OCI-M1 (cell line): Measurements from ENCODE around the gene RASAL3.
A peak's percentile ranks its signal among the peaks of the same experiment; 100 is the strongest.
"Not testable (repeated sequence)": the region's sequence is repeated elsewhere in the genome, so short reads cannot be mapped to it uniquely, and the experiment has no call there.

Experiments
- DNase-seq: peaks from one replicate; lab custom pipeline; 2025; lab: John Stamatoyannopoulos, UW

The RASAL3 gene

GRCh38 chr19:15421136-15421695, 43.1 kb downstream of the RASAL3 start:
- no peak for DNase-seq

GRCh38 chr19:15419413-15420025, 44.8 kb downstream of the RASAL3 start:
- no peak for DNase-seq

DNA sequence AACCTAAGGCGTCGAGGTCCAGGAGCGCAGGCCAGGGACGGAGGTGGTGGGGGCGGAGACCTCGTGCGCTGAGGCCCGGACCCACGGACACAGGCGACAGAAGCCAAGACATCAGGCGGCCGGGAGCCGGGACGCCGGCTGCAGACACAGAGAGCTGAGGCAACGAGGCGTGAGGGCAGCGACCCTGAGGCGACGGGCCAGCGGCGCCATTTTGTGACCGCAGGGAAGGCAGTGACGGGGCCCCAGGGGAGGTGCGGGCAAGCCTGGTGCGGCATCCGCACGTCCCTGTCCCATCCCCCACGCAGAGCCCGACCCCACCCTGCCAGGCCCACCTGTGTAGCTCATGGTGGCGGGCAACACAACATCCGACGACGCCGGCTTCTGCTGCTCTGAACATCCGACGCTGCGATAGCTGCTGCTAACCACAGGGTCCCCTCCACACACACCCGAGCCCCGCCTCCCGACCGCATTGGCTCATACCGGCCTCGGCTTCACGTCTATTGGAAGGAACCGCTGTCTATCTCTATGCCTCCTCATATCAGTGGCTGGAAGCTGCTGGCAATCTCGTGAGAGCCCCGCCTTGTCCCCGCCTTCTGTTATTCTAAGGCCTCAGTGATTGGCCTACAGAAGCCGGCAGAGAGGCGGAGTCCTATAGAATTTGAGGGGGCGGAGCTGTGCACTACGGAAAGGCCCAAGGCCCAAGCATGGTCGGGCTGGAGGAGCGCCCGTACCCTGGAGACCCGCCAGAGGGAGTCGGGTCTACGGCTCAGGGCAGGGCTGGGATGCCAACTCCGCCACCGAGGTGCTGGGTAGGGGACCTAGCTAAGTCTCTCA, 45.5 kb downstream of the RASAL3 start, which contains the start of gene AKAP8L:
Gene AKAP8L, minus strand, starts transcription at position 410 of the 834 bp plus-strand sequence. Its CDS starts 65 bp downstream, at position 345.
- peak; percentile 100 for DNase-seq

- DNase-seq: no peak
Measured at GRCh38 chr19:15418231-15418578, 46.1 kb downstream of the RASAL3 start.

DNA sequence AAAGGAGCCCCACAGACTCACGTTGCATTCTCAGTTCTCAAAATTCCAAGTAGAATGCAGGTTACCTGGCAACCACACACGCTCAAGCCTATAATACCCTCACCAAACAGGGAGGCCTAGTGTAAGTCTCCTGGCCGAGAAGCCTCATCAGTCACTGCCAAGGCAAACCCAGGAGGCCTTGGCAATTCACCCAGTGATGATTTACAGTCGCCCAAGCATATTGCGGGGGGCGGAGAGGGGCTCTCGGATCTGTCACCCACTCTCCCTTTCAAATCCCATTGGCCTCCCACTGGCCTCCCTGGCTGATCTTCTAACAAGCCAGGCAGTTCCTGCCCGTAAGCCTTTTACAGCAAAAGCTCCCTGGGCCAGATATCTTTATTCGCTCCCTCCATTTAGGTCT, 46.6 kb downstream of the RASAL3 start:
- no peak for DNase-seq

- DNase-seq: no peak
Measured at GRCh38 chr19:15412832-15413231, 51.5 kb downstream of the RASAL3 start.

DNA sequence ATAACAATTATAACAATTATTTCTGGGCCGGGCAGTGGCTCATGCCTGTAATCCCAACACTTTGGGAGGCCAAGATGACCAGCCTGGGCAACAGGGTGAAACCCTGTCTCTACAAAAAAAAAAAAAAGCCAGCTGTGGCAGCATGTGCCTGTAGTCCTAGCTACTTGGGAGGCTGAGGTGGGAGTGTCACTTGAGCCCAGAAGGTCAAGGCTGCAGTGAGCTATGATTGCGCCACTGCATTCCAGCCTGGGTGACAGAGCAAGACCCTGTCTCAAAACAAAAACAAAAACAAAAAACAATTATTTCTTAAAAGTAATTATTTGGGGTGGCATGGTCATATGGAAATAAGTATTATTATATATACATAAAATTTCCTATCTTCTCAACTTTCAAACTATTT, 53.0 kb downstream of the RASAL3 start:
- DNase-seq: not testable (repeated sequence)

DNA sequence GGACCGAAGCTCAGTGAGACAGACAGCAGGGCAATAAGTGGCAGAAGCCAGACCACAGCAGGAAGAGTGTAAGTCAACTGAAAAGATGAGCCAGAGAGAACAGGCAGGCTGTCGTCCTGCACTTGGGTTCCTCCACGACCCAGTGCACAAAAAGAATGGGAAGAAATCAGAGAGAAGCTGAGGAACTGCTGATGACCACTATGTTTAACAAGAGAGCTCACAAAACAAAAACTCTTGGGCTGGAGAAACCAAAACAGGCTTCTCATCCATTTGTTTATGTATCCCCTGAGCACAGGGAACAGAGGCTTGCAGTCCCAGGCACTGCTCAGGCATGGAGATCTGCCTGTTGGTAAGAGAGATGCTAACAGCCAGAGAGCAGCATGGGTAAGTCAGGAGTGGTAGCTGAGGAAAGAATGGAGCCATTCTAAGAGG, 59.5 kb downstream of the RASAL3 start:
- DNase-seq: no peak

GRCh38 chr19:15404097-15404779, 60.1 kb downstream of the RASAL3 start:
- DNase-seq: no peak

GRCh38 chr19:15403151-15403531, 61.2 kb downstream of the RASAL3 start:
- no peak for DNase-seq

- no peak for DNase-seq
Measured at GRCh38 chr19:15402411-15403150, 61.8 kb downstream of the RASAL3 start.
